ENCODE measurements around the gene ASB16. TPM values are rescaled to one million over a fixed set of nuclear protein-coding genes. Genes with fewer than 3 reads are reported as not detected.

Gene ASB16
- total and polyA plus RNA-seq, 2 donors (not counting 3 experiments of a cell fraction or from before 2014, with no cell fraction given) = not detected

- dilution Hi-C loops (cut with MboI; ENCODE audit: extremely low pct_ligation_motif_present, low sequenced_read_pairs) (no loop called here), intact Hi-C loops (cut with micrococcal nuclease) (loop anchor here (1.0 kb wide), 1 partner anchor 12 kb away; no protein-coding TSS in a partner anchor)
- Histone ChIP-seq H3K4me3 (replicated peaks in 1 of 3; ENCODE audit: insufficient read depth in 1 of 3, low read depth in 1 of 3, low read length in 3 of 3) (peak overlapping the region; percentile 68 to 94 (median 88)), H3K9ac (replicated peaks; ENCODE audit: extremely low read depth, insufficient read depth, low read length) (peak overlapping the region; percentile 83), H3K27me3 (ENCODE audit: control insufficient read depth in 2 of 2, insufficient read depth in 2 of 2, low read length in 2 of 2) (no peaks in the 10 kb centered on the region), H3K9me1 (replicated peaks; ENCODE audit: control insufficient read depth, extremely low read depth, insufficient read depth, low read length) (no peaks in the 10 kb centered on the region), H3K9me3 (replicated peaks; ENCODE audit: control insufficient read depth, insufficient read depth, low read length) (no peaks in the 10 kb centered on the region), H3K79me2 (ENCODE audit: control insufficient read depth, insufficient read depth, low read length) (peaks cover 23% of the 10 kb centered on the region), H3K36me3 (ENCODE audit: control insufficient read depth in 2 of 2, extremely low read depth in 1 of 2, insufficient read depth in 2 of 2, low read length in 2 of 2) (peaks cover 11 to 28% of the 10 kb centered on the region in 2 experiments), H4K20me1 (replicated peaks; ENCODE audit: control insufficient read depth, extremely low read depth, insufficient read depth, low read length) (no peaks in the 10 kb centered on the region), H3K27ac (ENCODE audit: insufficient read depth, low read depth, low read length) (peak overlapping the region; percentile 67), H3K4me1 (ENCODE audit: control insufficient read depth, extremely low read depth, insufficient read depth, low read length) (peaks cover 19% of the 10 kb centered on the region), H3K4me2 (ENCODE audit: insufficient read depth, low read length) (peak overlapping the region; percentile 71), H2AFZ (ENCODE audit: low read depth, low read length) (no peak overlapping the region)
- ChIA-PET CTCF (interaction anchor here (1.0 to 1.8 kb wide), 4 partner anchors 12 to 325 kb away, joined by 3 to 10 read pairs (median 3); partner anchors contain the start of gene TMUB2), POLR2A (interaction anchor here (1.0 kb wide), 1 partner anchor 12 kb away, joined by 3 read pairs; the partner anchor contains the start of gene TMUB2)
- TF ChIP-seq FOS (IDR thresholded peaks at IDR 0.05; ENCODE audit: borderline replicate concordance, insufficient read depth, low read length) = no peak
- TF ChIP-seq POLR2A (IDR thresholded peaks at IDR 0.05; ENCODE audit: low read depth, low read length) = peak; percentile 60
- peak; percentile 64 for TF ChIP-seq POLR2AphosphoS5 (IDR thresholded peaks at IDR 0.05; ENCODE audit: insufficient read depth, low read depth, low read length)
- no TSS peak for BruUV-seq (replicated peaks)
- DNase-seq (ENCODE audit: low read depth, low spot score) = peak; percentile 52
- FAIRE-seq = peak; percentile 24
Measured at GRCh38 chr17:44198721-44199552, 28.4 kb downstream of the ASB16 start.

All from endothelial cell of umbilical vein (primary cell).